Vagina (tissue), 2 donors: ENCODE data around the gene CALB2. TPM values are rescaled to one million over a fixed set of nuclear protein-coding genes. Genes with fewer than 3 reads are reported as not detected.
A peak's percentile ranks its signal among the peaks of the same experiment; 100 is the strongest.

Source experiments
- DNase-seq, 2 donors: peaks; one replicate each; pipeline ENCODE4 v3.0.0-alpha.2; 2017; ENCODE audit errors: extremely low spot score in 2 of 2
- H3K27ac ChIP-seq: fragments of 200-600 bp; sonication (generic); one replicate; pipeline ENCODE4 v1.5.1; 2019
- H3K27me3 ChIP-seq: fragments of 200-600 bp; sonication (generic); one replicate; pipeline ENCODE4 v1.5.1; 2019
- H3K36me3 ChIP-seq, 2 donors: fragments of 200-600 bp; sonication (generic); one replicate each; pipeline ENCODE4 v1.5.1; 2017 to 2019
- H3K4me1 ChIP-seq: fragments of 200-600 bp; sonication (generic); one replicate; pipeline ENCODE4 v1.5.1; 2019
- H3K4me3 ChIP-seq, 2 donors: fragments of 200-600 bp; sonication (generic); 1 replicate in 1 of 2; 2 replicates in 1 of 2; pipeline ENCODE4 v1.5.1; 2016 to 2019
- H3K9me3 ChIP-seq: fragments of 200-600 bp; sonication (generic); one replicate; pipeline ENCODE4 v1.5.1; 2019
- CTCF ChIP-seq, 3 experiments: fragments of 450-650 bp in 2 of 3; fragments of 200-600 bp in 1 of 3; sonication (generic) in 1 of 3; IDR thresholded peaks; one replicate each; pipeline ENCODE4 v1.5.1; 2017 to 2019; ENCODE audit warnings: antibody characterized with exemption in 3 of 3, mild to moderate bottlenecking in 2 of 3, moderate library complexity in 2 of 3
- POLR2A ChIP-seq, 2 donors: fragments of 450-650 bp; IDR thresholded peaks; one replicate each; pipeline ENCODE4 v1.6.1; 2017; ENCODE audit warnings: antibody characterized with exemption in 2 of 2, mild to moderate bottlenecking in 2 of 2, moderate library complexity in 2 of 2
- POLR2AphosphoS5 ChIP-seq, 2 donors: sonication (generic); formaldehyde crosslinking; IDR thresholded peaks; one replicate each; pipeline ENCODE4 v1.9.0; 2017; ENCODE audit warnings: antibody characterized with exemption in 2 of 2, mild to moderate bottlenecking in 2 of 2, low read depth in 1 of 2; ENCODE audit not compliant: insufficient read depth in 1 of 2
- intact Hi-C: fragments of 100-400 bp; cut with DNase I; formaldehyde crosslinking; loops from one replicate; pipeline ENCODE4 v1.15.1; 2023
- total RNA-seq: library from RNA; depleted of rRNA; stranded (reverse); fragments of >200 nt; gene quantifications from one replicate; pipeline ENCODE4 v1.2.3, GENCODE V29; 2016

CALB2 gene
- total RNA-seq, 1 donor from 2014 or later = 3.9 TPM

- H3K27me3 ChIP-seq = no peaks in the 10 kb centered on the region
- intact Hi-C loops = no loop called here
- DNase-seq = peak in 1 of 2 donors; percentile 72
- no peak overlapping the region for H3K27ac ChIP-seq
- TF ChIP-seq CTCF (IDR thresholded peaks at IDR 0.05) = no peak
- no peak for TF ChIP-seq POLR2A (IDR thresholded peaks at IDR 0.05)
- no peak for TF ChIP-seq POLR2AphosphoS5 (IDR thresholded peaks at IDR 0.05; ENCODE audit: insufficient read depth in 1 of 2, low read depth in 1 of 2)
- H3K4me1 ChIP-seq = no peaks in the 10 kb centered on the region
- H3K4me3 ChIP-seq = no peak overlapping the region
- H3K9me3 ChIP-seq = no peaks in the 10 kb centered on the region
- H3K36me3 ChIP-seq = no peaks in the 10 kb centered on the region
Measured at GRCh38 chr16:71345031-71345430, 13.5 kb upstream of the CALB2 start.

- Histone ChIP-seq H3K9me3 (no peaks in the 10 kb centered on the region), H3K27ac (no peak overlapping the region), H3K36me3 (no peaks in the 10 kb centered on the region), H3K4me3 (no peak overlapping the region), H3K27me3 (no peaks in the 10 kb centered on the region), H3K4me1 (no peaks in the 10 kb centered on the region)
- TF ChIP-seq POLR2A (IDR thresholded peaks at IDR 0.05) = no peak
- TF ChIP-seq CTCF (IDR thresholded peaks at IDR 0.05) = no peak
- no peak for TF ChIP-seq POLR2AphosphoS5 (IDR thresholded peaks at IDR 0.05; ENCODE audit: insufficient read depth in 1 of 2, low read depth in 1 of 2)
- DNase-seq = peak in 1 of 2 donors; percentile 69
- intact Hi-C loops = no loop called here
Measured at GRCh38 chr16:71347146-71347545, 11.4 kb upstream of the CALB2 start.

- TF ChIP-seq POLR2A (IDR thresholded peaks at IDR 0.05) (no peak), CTCF (IDR thresholded peaks at IDR 0.05) (no peak), POLR2AphosphoS5 (IDR thresholded peaks at IDR 0.05; ENCODE audit: insufficient read depth in 1 of 2, low read depth in 1 of 2) (no peak)
- DNase-seq = no peak
- Histone ChIP-seq H3K27ac (no peak overlapping the region), H3K4me3 (no peak overlapping the region), H3K36me3 (no peaks in the 10 kb centered on the region), H3K4me1 (no peaks in the 10 kb centered on the region), H3K9me3 (no peaks in the 10 kb centered on the region), H3K27me3 (no peaks in the 10 kb centered on the region)
- intact Hi-C loops = no loop called here
Measured at GRCh38 chr16:71348262-71349085, 10.0 kb upstream of the CALB2 start.

- H3K36me3 ChIP-seq = no peaks in the 10 kb centered on the region
- H3K27me3 ChIP-seq = no peaks in the 10 kb centered on the region
- H3K4me3 ChIP-seq = no peak overlapping the region
- intact Hi-C loops = no loop called here
- TF ChIP-seq POLR2A (IDR thresholded peaks at IDR 0.05) = no peak
- TF ChIP-seq CTCF (IDR thresholded peaks at IDR 0.05) = no peak
- no peak for TF ChIP-seq POLR2AphosphoS5 (IDR thresholded peaks at IDR 0.05; ENCODE audit: insufficient read depth in 1 of 2, low read depth in 1 of 2)
- H3K4me1 ChIP-seq = no peaks in the 10 kb centered on the region
- DNase-seq = peak in 1 of 2 donors; percentile 60
- H3K27ac ChIP-seq = no peak overlapping the region
- no peaks in the 10 kb centered on the region for H3K9me3 ChIP-seq
Measured at GRCh38 chr16:71350821-71351557, 7.5 kb upstream of the CALB2 start.

- intact Hi-C loops = no loop called here
- DNase-seq = peak in 1 of 2 donors; percentile 27
Measured at GRCh38 chr16:71351558-71351901, 7.0 kb upstream of the CALB2 start.

More at GRCh38 chr16:71351558-71351901, 7.0 kb upstream of the CALB2 start:
- no peaks in the 10 kb centered on the region for H3K4me1 ChIP-seq
- no peaks in the 10 kb centered on the region for H3K36me3 ChIP-seq
- TF ChIP-seq CTCF (IDR thresholded peaks at IDR 0.05) = no peak
- no peak for TF ChIP-seq POLR2A (IDR thresholded peaks at IDR 0.05)
- no peak for TF ChIP-seq POLR2AphosphoS5 (IDR thresholded peaks at IDR 0.05; ENCODE audit: insufficient read depth in 1 of 2, low read depth in 1 of 2)
- H3K27ac ChIP-seq = no peak overlapping the region
- H3K27me3 ChIP-seq = no peaks in the 10 kb centered on the region
- H3K4me3 ChIP-seq = no peak overlapping the region
- no peaks in the 10 kb centered on the region for H3K9me3 ChIP-seq
